SK-N-SH treated with all-trans-retinoic acid at 6 μM for 48 hours (cell line): ENCODE measurements around the gene RERE.

Source experiments
- CSDC2 ChIP-seq: fragments of 250-450 bp; sonication (Bioruptor Pico); IDR thresholded peaks from 2 replicates; pipeline ENCODE4 v1.5.0; 2020; ENCODE audit warnings: mild to moderate bottlenecking, moderate library complexity
- SNAI2 ChIP-seq: fragments of 250-450 bp; sonication (Bioruptor Pico); IDR thresholded peaks from 2 replicates; pipeline ENCODE4 v1.5.0; 2020; ENCODE audit warnings: mild to moderate bottlenecking, moderate library complexity
- ZFP30 ChIP-seq: fragments of 450-650 bp; formaldehyde crosslinking; IDR thresholded peaks from 2 replicates; pipeline ENCODE4 v1.5.0; 2022; ENCODE audit warnings: mild to moderate bottlenecking, moderate library complexity
- TF ChIP-seq, protein P1 (sequence below): fragments of 250-450 bp; sonication (Bioruptor Pico); IDR thresholded peaks from 2 replicates; pipeline ENCODE4 v1.8.0; 2020; ENCODE audit warnings: mild to moderate bottlenecking, moderate library complexity, borderline replicate concordance

DNA sequence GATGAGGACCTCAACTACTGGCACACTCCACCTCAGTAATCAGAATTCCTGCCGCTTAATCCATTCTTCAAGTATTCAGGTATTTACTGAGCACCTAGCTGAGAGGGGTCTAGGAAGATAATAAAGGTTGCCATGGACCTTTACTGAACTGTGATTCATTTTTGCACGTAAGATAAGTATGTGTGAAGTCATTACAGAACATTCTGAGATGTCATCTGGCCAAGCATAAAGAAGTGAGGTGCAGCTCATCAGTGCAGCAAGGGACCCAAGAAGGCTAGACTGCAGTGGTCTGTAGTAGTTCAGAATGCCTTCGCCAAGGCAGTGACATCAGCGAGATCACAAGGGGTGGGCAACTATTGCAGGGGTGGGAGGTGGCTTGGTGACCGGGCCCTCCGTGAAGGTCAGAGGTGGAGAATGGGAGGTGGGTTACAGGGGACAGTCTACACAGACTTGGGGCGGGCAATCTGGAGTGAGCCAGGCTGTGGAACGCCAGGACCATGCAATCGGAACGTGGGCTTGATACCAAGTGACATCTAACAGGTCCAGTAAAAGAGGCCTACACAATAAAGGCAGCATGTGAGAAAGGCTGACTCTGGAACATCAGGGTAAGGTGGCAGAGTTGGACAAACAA lies 392.2 kb downstream of the RERE start:
- TF ChIP-seq SNAI2 (CRISPR knock-in tag) (no peak), CSDC2 (CRISPR knock-in tag) (no peak), ZFP30 (no peak)
- TF ChIP-seq, protein P1, sequence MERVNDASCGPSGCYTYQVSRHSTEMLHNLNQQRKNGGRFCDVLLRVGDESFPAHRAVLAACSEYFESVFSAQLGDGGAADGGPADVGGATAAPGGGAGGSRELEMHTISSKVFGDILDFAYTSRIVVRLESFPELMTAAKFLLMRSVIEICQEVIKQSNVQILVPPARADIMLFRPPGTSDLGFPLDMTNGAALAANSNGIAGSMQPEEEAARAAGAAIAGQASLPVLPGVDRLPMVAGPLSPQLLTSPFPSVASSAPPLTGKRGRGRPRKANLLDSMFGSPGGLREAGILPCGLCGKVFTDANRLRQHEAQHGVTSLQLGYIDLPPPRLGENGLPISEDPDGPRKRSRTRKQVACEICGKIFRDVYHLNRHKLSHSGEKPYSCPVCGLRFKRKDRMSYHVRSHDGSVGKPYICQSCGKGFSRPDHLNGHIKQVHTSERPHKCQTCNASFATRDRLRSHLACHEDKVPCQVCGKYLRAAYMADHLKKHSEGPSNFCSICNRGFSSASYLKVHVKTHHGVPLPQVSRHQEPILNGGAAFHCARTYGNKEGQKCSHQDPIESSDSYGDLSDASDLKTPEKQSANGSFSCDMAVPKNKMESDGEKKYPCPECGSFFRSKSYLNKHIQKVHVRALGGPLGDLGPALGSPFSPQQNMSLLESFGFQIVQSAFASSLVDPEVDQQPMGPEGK (CRISPR knock-in tag): no peak
